Thyroid gland (tissue), 4 donors: ENCODE data around the gene ATIC. TPM values are rescaled to one million over a fixed set of nuclear protein-coding genes. Genes with fewer than 3 reads are reported as not detected.
A peak's percentile ranks its signal among the peaks of the same experiment; 100 is the strongest.

Source experiments
- DNase-seq, 2 donors: peaks; one replicate each; pipeline ENCODE4 v3.0.0-alpha.2; 2019
- H3K27ac ChIP-seq, 3 donors: fragments of 200-600 bp; sonication (generic); 1 replicate in 2 of 3; 2 replicates in 1 of 3; pipeline ENCODE4 v1.5.1; 2016 to 2019; ENCODE audit warnings: mild to moderate bottlenecking in 1 of 3, moderate library complexity in 1 of 3
- H3K27me3 ChIP-seq: fragments of 200-600 bp; sonication (generic); one replicate; pipeline ENCODE4 v1.5.1; 2019
- H3K36me3 ChIP-seq, 2 donors: fragments of 200-600 bp; sonication (generic); one replicate each; pipeline ENCODE4 v1.5.1; 2016 to 2019
- H3K4me1 ChIP-seq, 2 donors: fragments of 200-600 bp; sonication (generic); one replicate each; pipeline ENCODE4 v1.5.1; 2017 to 2019
- H3K4me3 ChIP-seq, 3 donors: fragments of 200-600 bp; sonication (generic); replicated peaks in 1 of 3; 1 replicate in 2 of 3; 2 replicates in 1 of 3; pipeline ENCODE4 v1.5.1; 2016; ENCODE audit warnings: mild to moderate bottlenecking in 1 of 3
- H3K9me3 ChIP-seq: fragments of 200-600 bp; sonication (generic); one replicate; pipeline ENCODE4 v1.5.1; 2017
- CTCF ChIP-seq, 6 experiments: fragments of 200-600 bp in 3 of 6; fragments of 450-650 bp in 3 of 6; sonication (generic) in 3 of 6; IDR thresholded peaks; one replicate each; pipeline ENCODE4 v1.5.1; 2016 to 2019; ENCODE audit warnings: antibody characterized with exemption in 6 of 6, mild to moderate bottlenecking in 2 of 6, inconsistent platforms in 1 of 6, moderate library complexity in 1 of 6
- POLR2A ChIP-seq, 2 donors: fragments of 450-650 bp; IDR thresholded peaks; one replicate each; pipeline ENCODE4 v1.6.1; 2017; ENCODE audit warnings: antibody characterized with exemption in 2 of 2, mild to moderate bottlenecking in 2 of 2, moderate library complexity in 1 of 2
- WGBS, 2 donors: methylation state at CpG; one replicate each; pipeline ENCODE4 v1.1.5; 2017; 5-methylcytosine and 5-hydroxymethylcytosine counted together
- intact Hi-C: fragments of 100-400 bp; cut with DNase I; formaldehyde crosslinking; loops from one replicate; pipeline ENCODE4 v1.15.1; 2023
- total RNA-seq, 4 donors: library from RNA; depleted of rRNA; stranded (reverse); fragments of >200 nt; gene quantifications; one replicate each; pipeline ENCODE4 v1.2.3, GENCODE V29; 2016

ATIC gene
- total RNA-seq, 4 donors from 2014 or later: 25.7 to 35.1 (median 27.4) TPM

DNA sequence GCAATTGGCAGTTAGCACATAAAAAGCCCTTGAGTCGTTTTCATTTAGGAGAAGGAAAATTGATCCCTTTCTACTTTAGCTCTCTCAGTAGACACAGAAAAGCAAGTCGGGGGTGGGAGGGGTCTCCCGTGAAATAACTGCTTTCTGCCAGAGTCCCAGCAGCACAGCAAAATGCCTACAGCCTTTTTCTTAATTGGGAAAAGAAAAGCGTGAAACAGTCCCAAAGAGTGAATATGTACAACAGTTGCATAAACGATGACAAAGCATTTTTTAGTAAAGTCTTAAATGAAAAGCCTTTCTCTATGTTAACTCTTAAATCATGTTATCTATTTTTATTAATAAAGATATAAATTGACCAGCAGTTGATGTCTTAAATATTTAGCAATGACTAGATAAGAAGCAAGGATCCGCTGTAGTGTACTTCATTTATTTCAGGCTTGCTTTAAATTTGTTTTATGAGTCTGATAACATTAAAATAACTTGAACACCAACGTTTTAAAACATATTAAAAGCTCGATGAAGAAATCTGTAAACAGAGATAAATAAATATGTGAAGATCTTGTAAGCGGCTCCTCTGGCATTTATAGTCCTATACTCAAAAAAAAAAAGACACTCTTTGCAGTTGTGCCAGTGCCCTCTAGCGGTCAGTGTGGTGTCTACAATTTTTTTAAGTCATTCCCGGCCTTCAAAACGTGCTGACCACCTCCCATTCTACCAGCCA, 42.3 kb upstream of the ATIC start:
- DNase-seq: peak; percentile 48 to 69
- intact Hi-C loops: no loop called here
- Histone ChIP-seq H3K9me3 (no peaks in the 10 kb centered on the region), H3K27me3 (no peaks in the 10 kb centered on the region), H3K4me1 (no peaks in the 10 kb centered on the region), H3K36me3 (no peaks in the 10 kb centered on the region), H3K27ac (no peak overlapping the region), H3K4me3 (no peak overlapping the region)
- TF ChIP-seq CTCF (IDR thresholded peaks at IDR 0.05): peak; percentile 37 to 84 (median 52)
- no peak for TF ChIP-seq POLR2A (IDR thresholded peaks at IDR 0.05)
- WGBS, 2 donors: 20 to 25% methylated on average over 12 of the region's 12 CpGs

DNA sequence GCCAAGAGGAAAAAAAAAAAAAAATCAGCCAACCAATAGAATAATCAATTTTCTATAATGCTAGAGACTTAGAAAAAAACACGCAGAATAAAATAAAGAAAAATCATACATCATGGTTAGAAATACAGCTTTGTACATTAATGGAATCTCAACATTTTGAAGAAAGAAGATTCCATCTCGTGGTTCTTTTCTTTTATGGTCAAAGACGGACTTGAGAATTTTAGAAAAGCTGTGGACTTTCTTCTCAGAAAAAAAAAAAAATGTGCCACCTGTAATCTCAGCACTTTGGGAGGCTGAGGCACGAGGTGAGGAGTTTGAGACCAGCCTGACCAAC, 41.8 kb upstream of the ATIC start:
- Histone ChIP-seq H3K9me3 (no peaks in the 10 kb centered on the region), H3K4me1 (no peaks in the 10 kb centered on the region), H3K4me3 (no peak overlapping the region), H3K27ac (no peak overlapping the region), H3K27me3 (no peaks in the 10 kb centered on the region), H3K36me3 (no peaks in the 10 kb centered on the region)
- no peak for TF ChIP-seq CTCF (IDR thresholded peaks at IDR 0.05)
- TF ChIP-seq POLR2A (IDR thresholded peaks at IDR 0.05): no peak
- 63 to 69% methylated on average over 4 of the region's 4 CpGs for WGBS, 2 donors
- no peak for DNase-seq
- intact Hi-C loops: no loop called here

DNA sequence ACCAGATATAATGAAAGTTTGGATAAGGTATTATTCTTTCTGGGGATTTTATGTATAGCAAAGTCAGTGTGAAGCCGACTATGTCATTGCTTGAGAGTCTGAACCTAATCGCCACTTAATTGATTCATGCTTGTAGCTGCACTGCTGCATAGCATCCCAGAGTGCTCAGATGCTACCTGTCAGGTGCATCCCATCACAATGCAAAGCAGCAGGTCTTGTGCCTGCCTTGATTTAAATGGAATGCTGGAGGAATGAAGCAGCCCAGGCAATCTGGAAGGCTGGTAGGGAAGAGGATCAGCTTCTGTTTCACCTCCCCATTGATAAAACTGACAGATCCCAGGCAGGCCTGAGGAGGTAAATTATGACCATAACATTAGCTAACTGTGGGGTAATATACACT, 40.4 kb upstream of the ATIC start:
- intact Hi-C loops: no loop called here
- 91 to 92% methylated on average over 2 of the region's 2 CpGs for WGBS, 2 donors
- no peaks in the 10 kb centered on the region for H3K9me3 ChIP-seq
- TF ChIP-seq POLR2A (IDR thresholded peaks at IDR 0.05) (no peak), CTCF (IDR thresholded peaks at IDR 0.05) (no peak)
- no peaks in the 10 kb centered on the region for H3K27me3 ChIP-seq
- no peaks in the 10 kb centered on the region for H3K4me1 ChIP-seq
- DNase-seq: no peak
- H3K4me3 ChIP-seq: no peak overlapping the region
- no peak overlapping the region for H3K27ac ChIP-seq
- H3K36me3 ChIP-seq: no peaks in the 10 kb centered on the region

DNA sequence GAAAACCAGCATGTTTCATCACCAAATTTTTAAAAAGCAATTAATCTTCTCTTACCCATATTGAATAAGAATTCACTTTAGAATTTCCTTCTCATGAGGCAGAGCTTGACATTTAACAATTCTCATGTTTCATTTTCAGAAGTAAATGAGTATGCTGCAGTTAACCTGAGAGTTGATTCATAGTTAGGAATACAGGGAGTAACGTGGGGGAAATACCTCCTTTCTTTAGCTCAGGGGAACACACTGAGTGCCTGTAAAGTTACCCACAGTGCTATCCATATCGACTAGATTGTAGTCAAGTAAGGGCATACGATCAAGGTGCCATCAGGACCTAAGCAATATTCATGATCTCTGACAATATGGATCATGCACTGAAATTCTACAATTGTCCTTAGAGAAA, 38.9 kb upstream of the ATIC start:
- H3K36me3 ChIP-seq: no peaks in the 10 kb centered on the region
- H3K27ac ChIP-seq: no peak overlapping the region
- H3K4me1 ChIP-seq: no peaks in the 10 kb centered on the region
- TF ChIP-seq CTCF (IDR thresholded peaks at IDR 0.05) (no peak), POLR2A (IDR thresholded peaks at IDR 0.05) (no peak)
- DNase-seq: no peak
- WGBS, 2 donors: 88 to 91% methylated on average over 3 of the region's 3 CpGs
- no peaks in the 10 kb centered on the region for H3K27me3 ChIP-seq
- H3K4me3 ChIP-seq: no peak overlapping the region
- intact Hi-C loops: no loop called here
- no peaks in the 10 kb centered on the region for H3K9me3 ChIP-seq

DNA sequence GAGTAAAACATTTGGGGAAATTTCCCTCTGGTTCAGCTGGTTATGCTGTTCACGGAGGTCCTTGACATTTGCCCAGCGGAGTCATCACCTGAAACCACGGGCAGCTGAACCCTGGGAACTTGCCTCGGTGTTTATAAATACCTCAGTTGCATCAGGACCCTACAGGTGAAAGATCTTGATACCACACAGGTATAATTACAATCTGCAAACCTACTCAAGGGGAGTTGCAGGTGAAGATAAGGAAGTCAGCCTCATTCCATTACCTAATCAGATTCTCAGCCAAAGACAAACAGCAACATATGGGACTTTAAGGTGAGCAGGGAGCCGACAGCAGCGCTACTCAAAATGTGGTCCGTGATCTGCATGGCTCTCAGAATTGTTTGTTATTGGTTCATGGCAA, 37.0 kb upstream of the ATIC start:
- Histone ChIP-seq H3K9me3 (no peaks in the 10 kb centered on the region), H3K27me3 (no peaks in the 10 kb centered on the region), H3K36me3 (no peaks in the 10 kb centered on the region), H3K4me1 (no peaks in the 10 kb centered on the region), H3K27ac (no peak overlapping the region), H3K4me3 (no peak overlapping the region)
- no peak for DNase-seq
- intact Hi-C loops: no loop called here
- TF ChIP-seq POLR2A (IDR thresholded peaks at IDR 0.05) (no peak), CTCF (IDR thresholded peaks at IDR 0.05) (no peak)
- WGBS, 2 donors: 73 to 84% methylated on average over 7 of the region's 7 CpGs
